ENCODE results near the gene NCDN.

GRCh38 chr1:35531368-35531767, 26.2 kb upstream of the NCDN start:
- TF ChIP-seq CTCF (optimal IDR thresholded peaks at IDR 0.05 in 1 of 3, IDR thresholded peaks at IDR 0.05 in 1 of 3, conservative IDR thresholded peaks at IDR 0.05 in 1 of 3; ENCODE audit: extremely low read depth in 1 of 3, insufficient read depth in 2 of 3, low read length in 3 of 3) (no peak), EZH2 (IDR thresholded peaks at IDR 0.05; ENCODE audit: low read length) (no peak)

Measured in keratinocyte (primary cell).